Measurements from ENCODE around the gene DGAT2L6. TPM values are rescaled to one million over a fixed set of nuclear protein-coding genes. Genes with fewer than 3 reads are reported as not detected.

DGAT2L6 gene, protein sequence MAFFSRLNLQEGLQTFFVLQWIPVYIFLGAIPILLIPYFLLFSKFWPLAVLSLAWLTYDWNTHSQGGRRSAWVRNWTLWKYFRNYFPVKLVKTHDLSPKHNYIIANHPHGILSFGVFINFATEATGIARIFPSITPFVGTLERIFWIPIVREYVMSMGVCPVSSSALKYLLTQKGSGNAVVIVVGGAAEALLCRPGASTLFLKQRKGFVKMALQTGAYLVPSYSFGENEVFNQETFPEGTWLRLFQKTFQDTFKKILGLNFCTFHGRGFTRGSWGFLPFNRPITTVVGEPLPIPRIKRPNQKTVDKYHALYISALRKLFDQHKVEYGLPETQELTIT
- not detected in 2 replicates for total RNA-seq

DNA sequence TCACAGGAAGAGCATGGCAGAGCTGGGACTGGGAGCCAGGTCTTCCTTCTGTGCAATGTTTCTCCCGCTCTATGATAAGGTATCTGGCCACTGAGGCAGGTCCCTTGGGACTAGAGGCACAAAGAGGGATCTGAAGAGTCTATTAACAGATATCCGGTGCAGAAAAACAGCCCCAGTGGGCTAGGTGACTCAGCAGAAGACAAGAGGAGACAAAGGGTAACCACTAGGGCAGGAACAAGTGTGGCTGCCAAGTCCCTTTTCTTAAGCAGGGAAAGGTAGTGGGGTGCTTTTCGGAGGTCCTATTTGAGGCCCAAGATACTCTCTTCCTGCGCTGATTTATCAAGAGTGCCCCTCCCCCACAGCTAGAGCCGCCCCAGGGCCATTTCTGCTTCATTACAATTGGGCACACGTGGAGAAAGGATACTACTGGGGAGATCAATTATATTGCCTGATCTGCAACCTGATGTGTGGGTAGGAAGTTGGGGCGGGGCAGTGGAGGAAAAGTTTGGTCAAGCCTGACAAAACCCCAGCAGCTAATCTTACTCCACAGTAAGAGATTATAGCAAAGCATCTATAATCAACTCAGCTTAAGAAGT, at the start of gene DGAT2L6:
Gene DGAT2L6 (plus strand): TSS at position 546 of the 596 bp plus-strand sequence. CDS start 100 bp downstream, outside the sequence.
- intact Hi-C loops (cut with micrococcal nuclease) = no loop called here

DNA sequence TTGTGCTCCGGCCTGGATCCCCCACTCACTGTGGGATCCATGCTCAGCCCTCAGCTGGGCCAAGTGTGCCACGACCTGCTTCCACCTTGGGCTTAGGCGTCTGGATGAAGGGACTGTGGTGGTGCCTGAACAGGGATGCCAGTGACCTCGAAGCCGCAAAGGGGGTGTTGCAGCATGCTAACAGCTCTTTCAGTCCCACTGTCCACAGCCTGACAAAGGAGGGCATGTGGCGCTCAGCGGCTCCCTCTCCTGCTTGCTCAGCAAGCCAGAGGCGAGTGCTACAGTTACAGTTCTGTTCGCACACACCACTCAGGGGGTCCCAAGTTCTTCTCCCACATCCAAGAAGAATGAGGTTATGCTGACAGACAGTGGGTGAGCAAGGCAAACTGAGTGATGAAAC, 49.2 kb upstream of the DGAT2L6 start:
- intact Hi-C loops (cut with micrococcal nuclease) = no loop called here

DNA sequence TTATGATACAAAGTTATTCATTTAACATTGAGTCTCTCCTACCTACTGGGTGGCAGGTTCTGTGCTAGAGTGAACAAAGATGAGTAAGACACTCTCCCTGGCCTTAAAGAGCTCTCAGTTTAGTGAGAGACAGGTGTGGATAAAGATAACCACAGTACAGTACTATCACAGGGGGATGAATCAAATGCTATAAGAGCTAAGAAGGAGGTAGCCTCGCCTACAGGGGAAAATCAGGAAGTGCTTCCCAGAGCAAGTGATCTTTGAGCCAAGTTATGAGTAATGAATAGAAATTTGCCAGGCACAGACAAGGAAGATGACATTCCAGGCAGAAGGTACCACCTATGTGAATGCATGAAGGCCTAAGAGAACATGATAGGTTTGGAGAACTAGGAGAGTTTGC, 47.5 kb upstream of the DGAT2L6 start:
- intact Hi-C loops (cut with micrococcal nuclease) = no loop called here

GRCh38 chrX:70132224-70132623, 45.1 kb upstream of the DGAT2L6 start:
- intact Hi-C loops (cut with micrococcal nuclease) = loop anchor here (2.0 kb wide), 1 partner anchor 593 kb away; no protein-coding TSS in a partner anchor

DNA sequence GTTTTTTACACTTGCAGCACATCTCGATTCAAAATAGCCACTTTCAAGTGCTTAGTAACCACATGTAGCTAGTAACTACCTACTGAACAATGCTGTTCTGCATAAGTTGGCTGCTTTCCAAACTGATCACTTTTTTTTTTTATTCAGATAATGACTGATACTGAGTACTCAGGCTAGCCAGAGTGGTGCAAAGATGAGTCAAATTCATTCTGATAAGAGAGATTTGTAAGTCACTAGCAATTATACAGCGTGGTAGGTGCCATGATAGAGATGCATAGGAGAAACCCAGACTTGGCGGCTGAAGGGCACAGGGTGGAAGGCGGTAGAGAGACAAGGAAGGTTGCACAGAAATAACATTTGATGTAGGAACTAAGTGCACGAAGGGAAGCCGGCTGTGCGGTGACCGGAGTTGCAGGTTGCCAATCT, 44.4 kb upstream of the DGAT2L6 start:
- intact Hi-C loops (cut with micrococcal nuclease) = loop anchor here (1.0 to 2.0 kb wide), 4 partner anchors 156 to 594 kb away; partner anchors contain the start of gene PDZD11

- intact Hi-C loops (cut with micrococcal nuclease) = loop anchor here (1.0 to 2.0 kb wide), 4 partner anchors 156 to 595 kb away; partner anchors contain the start of gene PDZD11
Observed at GRCh38 chrX:70133303-70134115, 43.8 kb upstream of the DGAT2L6 start, which contains the start of gene IGBP1. Gene IGBP1 (plus strand): TSS chrX:70133447. CDS start chrX:70133948, 501 bp downstream.

- intact Hi-C loops (cut with micrococcal nuclease) = no loop called here
Observed at GRCh38 chrX:70134116-70134477, 43.2 kb upstream of the DGAT2L6 start.

GRCh38 chrX:70138622-70139021, 38.7 kb upstream of the DGAT2L6 start:
- intact Hi-C loops (cut with micrococcal nuclease) = no loop called here

- intact Hi-C loops (cut with micrococcal nuclease) = no loop called here
Observed at GRCh38 chrX:70139736-70140135, 37.5 kb upstream of the DGAT2L6 start.

DNA sequence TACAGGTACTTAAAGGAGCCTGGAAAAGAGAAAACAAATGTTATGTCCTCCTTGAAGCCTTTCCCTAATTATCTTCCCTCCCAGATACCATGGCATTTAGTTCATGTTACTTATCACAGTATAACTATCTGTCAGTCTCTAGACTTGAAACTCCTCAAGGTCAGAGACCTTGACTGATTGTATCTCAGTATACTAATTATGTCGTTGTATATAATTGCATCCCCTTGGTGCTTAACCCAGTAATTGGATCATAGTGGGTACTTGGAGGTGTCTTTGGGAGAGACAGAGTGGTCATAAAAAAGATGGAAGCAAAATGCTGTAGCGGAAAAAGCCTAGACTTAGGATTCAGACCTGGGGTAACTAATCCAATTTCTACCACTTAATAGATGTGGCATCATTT, 35.9 kb upstream of the DGAT2L6 start:
- intact Hi-C loops (cut with micrococcal nuclease) = no loop called here

- intact Hi-C loops (cut with micrococcal nuclease) = no loop called here
Observed at GRCh38 chrX:70166601-70167590, 10.4 kb upstream of the DGAT2L6 start.

GRCh38 chrX:70168238-70169188, 8.8 kb upstream of the DGAT2L6 start:
- intact Hi-C loops (cut with micrococcal nuclease) = no loop called here

GRCh38 chrX:70169281-70169680, 8.0 kb upstream of the DGAT2L6 start:
- intact Hi-C loops (cut with micrococcal nuclease) = no loop called here

GRCh38 chrX:70171624-70172023, 5.7 kb upstream of the DGAT2L6 start:
- intact Hi-C loops (cut with micrococcal nuclease) = no loop called here

GRCh38 chrX:70172221-70172620, 5.1 kb upstream of the DGAT2L6 start:
- intact Hi-C loops (cut with micrococcal nuclease) = no loop called here

DNA sequence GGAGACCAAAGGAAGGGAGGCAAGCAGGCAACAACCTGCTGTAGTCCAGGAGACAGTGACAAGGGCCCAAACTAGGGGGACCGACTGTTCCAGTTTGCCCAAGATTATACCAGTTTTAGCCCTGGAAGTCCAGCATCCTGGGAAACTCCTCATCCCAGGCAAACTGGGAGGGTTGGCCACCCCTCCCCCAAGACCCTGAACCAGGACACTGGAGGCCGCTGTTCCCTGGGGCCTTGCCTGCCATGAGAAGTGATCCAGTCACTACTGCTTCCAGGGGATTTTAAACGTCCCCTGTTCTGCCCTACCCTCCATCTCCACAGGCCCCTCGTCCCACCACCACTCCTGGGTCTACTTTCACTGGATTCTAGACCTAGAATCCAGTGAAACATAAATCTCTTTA, 4.3 kb upstream of the DGAT2L6 start:
- intact Hi-C loops (cut with micrococcal nuclease) = no loop called here

- intact Hi-C loops (cut with micrococcal nuclease) = no loop called here
Observed at GRCh38 chrX:70174754-70175153, 2.5 kb upstream of the DGAT2L6 start.

DNA sequence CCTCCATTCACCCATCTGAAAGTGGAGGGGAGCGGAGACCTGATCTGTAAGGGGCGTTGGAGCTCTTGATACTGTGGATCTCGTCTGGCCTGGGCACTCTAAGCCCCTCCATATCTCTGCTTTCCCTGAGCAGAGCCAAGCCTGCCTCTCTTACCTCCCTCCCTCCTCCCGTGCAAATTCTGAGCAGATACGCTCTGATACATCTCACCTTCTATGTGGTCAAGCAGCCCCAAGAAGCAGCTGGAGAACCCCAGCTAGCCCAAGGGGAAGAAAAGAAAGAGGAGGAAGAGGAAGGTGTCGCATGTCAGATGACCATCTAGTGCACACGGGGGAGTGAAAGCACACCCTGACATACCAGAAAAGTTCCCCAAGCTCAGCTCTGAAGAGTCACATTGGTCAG, 1.9 kb upstream of the DGAT2L6 start:
- intact Hi-C loops (cut with micrococcal nuclease) = no loop called here

DNA sequence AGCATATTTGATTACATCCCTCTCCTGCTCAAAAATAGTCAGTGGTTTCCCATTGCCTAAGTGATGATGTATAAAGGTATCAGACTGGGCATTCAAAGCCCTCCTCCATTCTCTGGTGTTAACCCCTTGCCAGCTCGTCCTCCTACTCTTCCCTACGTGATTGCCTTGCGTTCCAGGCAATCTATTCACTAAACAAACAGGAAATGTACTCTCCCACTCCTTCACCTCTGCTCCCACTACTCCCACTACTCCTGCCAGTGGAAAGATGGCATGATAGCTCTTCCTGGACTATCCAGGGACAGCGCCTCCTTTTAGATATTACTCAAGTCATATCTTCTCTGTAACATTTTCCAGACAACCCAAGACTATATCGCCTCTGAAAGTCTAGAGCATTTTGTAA, 5.8 kb downstream of the DGAT2L6 start:
- intact Hi-C loops (cut with micrococcal nuclease) = no loop called here
